Liver (tissue), 9 donors: ENCODE data around the gene NAA16. TPM values are rescaled to one million over a fixed set of nuclear protein-coding genes. Genes with fewer than 3 reads are reported as not detected.

Source experiments
- DNase-seq: peaks from one replicate; pipeline ENCODE4 v3.0.0-alpha.2; 2017; ENCODE audit warnings: low spot score
- H3K27ac ChIP-seq, 2 donors: one replicate each; pipeline ENCODE4 v1.7.0; 2013; ENCODE audit warnings: inconsistent platforms in 2 of 2, low read length in 2 of 2, control low read depth in 1 of 2, low read depth in 1 of 2, mild to moderate bottlenecking in 1 of 2
- H3K27me3 ChIP-seq, 4 donors: one replicate each; pipeline versions ENCODE4 v1.6.1 to v1.7.0; 2013; ENCODE audit warnings: low read length in 3 of 4, inconsistent platforms in 1 of 4, mild to moderate bottlenecking in 1 of 4, moderate library complexity in 1 of 4; ENCODE audit not compliant: control insufficient read depth in 4 of 4, insufficient read depth in 4 of 4
- H3K36me3 ChIP-seq, 4 donors: one replicate each; pipeline versions ENCODE4 v1.6.1 to v1.7.0; 2013; ENCODE audit warnings: low read length in 3 of 4, mild to moderate bottlenecking in 3 of 4, low read depth in 1 of 4, moderate library complexity in 1 of 4; ENCODE audit not compliant: control insufficient read depth in 4 of 4, insufficient read depth in 3 of 4
- H3K4me1 ChIP-seq, 4 donors: one replicate each; pipeline versions ENCODE4 v1.6.1 to v1.7.0; 2013; ENCODE audit warnings: low read length in 3 of 4, mild to moderate bottlenecking in 3 of 4, moderate library complexity in 1 of 4; ENCODE audit not compliant: control insufficient read depth in 4 of 4, insufficient read depth in 4 of 4
- H3K4me3 ChIP-seq, 3 donors: one replicate each; pipeline versions ENCODE4 v1.6.1 to v1.7.0; 2013; ENCODE audit warnings: low read length in 3 of 3, control low read depth in 1 of 3, low read depth in 1 of 3, mild to moderate bottlenecking in 1 of 3
- H3K9ac ChIP-seq, 2 donors: one replicate each; pipeline ENCODE4 v1.7.0; 2013; ENCODE audit warnings: low read length in 2 of 2, mild to moderate bottlenecking in 2 of 2, moderate library complexity in 2 of 2, control low read depth in 1 of 2, low read depth in 1 of 2
- H3K9me3 ChIP-seq, 4 donors: one replicate each; pipeline versions ENCODE4 v1.6.1 to v1.7.0; 2013; ENCODE audit warnings: low read length in 3 of 4; ENCODE audit not compliant: control insufficient read depth in 4 of 4
- CTCF ChIP-seq: fragments of 150-350 bp; IDR thresholded peaks from 2 replicates; pipeline ENCODE4 v1.5.1; 2017; ENCODE audit warnings: improper control_type of control experiment, low read depth, low read length; ENCODE audit not compliant: missing input control
- EGR1 ChIP-seq, 2 donors: IDR thresholded peaks; 2 replicates each; pipeline ENCODE4 v1.6.1; 2016 to 2018; ENCODE audit warnings: antibody characterized with exemption in 2 of 2, low read depth in 2 of 2
- HNF4A ChIP-seq, 2 donors: conservative IDR thresholded peaks; 2 replicates each; pipeline ENCODE4 v1.6.1; 2016; ENCODE audit warnings: antibody characterized with exemption in 2 of 2, mild to moderate bottlenecking in 2 of 2
- REST ChIP-seq: IDR thresholded peaks from 2 replicates; pipeline ENCODE4 v1.6.1; 2016; ENCODE audit warnings: antibody characterized with exemption, mild to moderate bottlenecking
- RXRA ChIP-seq, 2 donors: IDR thresholded peaks; 2 replicates each; pipeline ENCODE4 v1.6.1; 2017 to 2018; ENCODE audit warnings: antibody characterized with exemption in 2 of 2, mild to moderate bottlenecking in 1 of 2
- WGBS: extraction: QIAGEN DNeasy Blood & Tissue Kit; methylation state at CpG from one replicate; pipeline ENCODE4 v1.1.7; 2013; 5-methylcytosine and 5-hydroxymethylcytosine counted together
- polyA plus RNA-seq, 2 donors: library from polyadenylated mRNA; stranded (reverse) in 1 of 2; unstranded in 1 of 2; fragments of 200-250 nt in 1 of 2; fragments of >200 nt in 1 of 2; fragmentation: Nextera tagmentation in 1 of 2; extraction: Ambion mirVana in 1 of 2; gene quantifications; one replicate each; pipeline versions ENCODE4 v1.2.1 to v1.2.3, GENCODE V29; 2013 to 2015
- total RNA-seq, 2 donors: library from RNA; depleted of rRNA; stranded (reverse); fragments of >200 nt; gene quantifications; one replicate each; pipeline ENCODE4 v1.2.3, GENCODE V29; 2014
- donor health status: healthy.
- donor health status: healthy.
- donor health status: healthy.
- donor health status: healthy.
- donor health status: healthy.

NAA16 gene
- total and polyA plus RNA-seq, 4 donors, result 2.6 to 11.5 (median 9.2) TPM

GRCh38 chr13:41296879-41297646 lies 14.0 kb upstream of the NAA16 start:
- H3K27ac ChIP-seq, result no peak overlapping the region
- H3K4me1 ChIP-seq, result no peaks in the 10 kb centered on the region
- 89% methylated on average over 3 of the region's 3 CpGs for WGBS
- no peak for TF ChIP-seq REST
- no peak for TF ChIP-seq RXRA (IDR thresholded peaks at IDR 0.05)
- TF ChIP-seq EGR1 (IDR thresholded peaks at IDR 0.05; ENCODE audit: low read depth in 2 of 2), result no peak
- no peaks in the 10 kb centered on the region for H3K9me3 ChIP-seq
- H3K36me3 ChIP-seq, result no peaks in the 10 kb centered on the region
- no peaks in the 10 kb centered on the region for H3K27me3 ChIP-seq
- no peak overlapping the region for H3K4me3 ChIP-seq
- no peak overlapping the region for H3K9ac ChIP-seq
- DNase-seq, result no peak

GRCh38 chr13:41299316-41300094 lies 11.6 kb upstream of the NAA16 start:
- WGBS, result 77% methylated on average over 4 of the region's 4 CpGs
- DNase-seq, result no peak
- no peak overlapping the region for H3K4me3 ChIP-seq
- H3K27me3 ChIP-seq, result no peaks in the 10 kb centered on the region
- TF ChIP-seq HNF4A (conservative IDR thresholded peaks at IDR 0.05) (peak; percentile 20 to 21), CTCF (no peak)
- H3K9ac ChIP-seq, result no peak overlapping the region
- no peaks in the 10 kb centered on the region for H3K36me3 ChIP-seq
- H3K4me1 ChIP-seq, result no peaks in the 10 kb centered on the region
- no peak overlapping the region for H3K27ac ChIP-seq
- no peaks in the 10 kb centered on the region for H3K9me3 ChIP-seq

- Histone ChIP-seq H3K4me1 (no peaks in the 10 kb centered on the region), H3K27me3 (no peaks in the 10 kb centered on the region), H3K4me3 (no peak overlapping the region), H3K9me3 (no peaks in the 10 kb centered on the region), H3K9ac (no peak overlapping the region), H3K27ac (no peak overlapping the region), H3K36me3 (no peaks in the 10 kb centered on the region)
- DNase-seq, result no peak
- no peak for TF ChIP-seq RXRA (IDR thresholded peaks at IDR 0.05)
- WGBS, result 98% methylated on average over 3 of the region's 3 CpGs
Measured at GRCh38 chr13:41302743-41303142, 8.3 kb upstream of the NAA16 start.
